SK-N-SH (cell line): Measurements from ENCODE around the gene MAGEA4. TPM values are rescaled to one million over a fixed set of nuclear protein-coding genes. Genes with fewer than 3 reads are reported as not detected.

ENCODE experiments used
- CTCF ChIA-PET: fragments of 300-600, 350-600 bp; formaldehyde crosslinking; extraction: SDS; loops from one replicate; lab custom pipeline; 2021; lab: Yijun Ruan, JAX
- POLR2A ChIA-PET: fragments of 350-600 bp; sonication (Branson Sonifier 250); formaldehyde crosslinking; extraction: SDS; loops from one replicate; lab custom pipeline; 2020; ENCODE audit warnings: antibody characterized with exemption, inconsistent platforms; lab: Yijun Ruan, JAX
- DNase-seq: peaks from one replicate; pipeline ENCODE4 v3.0.0; 2012
- H2AFZ ChIP-seq: fragments of 200-600 bp; sonication (generic); 2 replicates; pipeline ENCODE4 v1.8.1; 2016; ENCODE audit warnings: antibody characterized with exemption, mild to moderate bottlenecking, low read depth
- H3F3A ChIP-seq: fragments of 200-600 bp; sonication (generic); replicated peaks from 2 replicates; pipeline ENCODE3; 2016; ENCODE audit warnings: antibody characterized with exemption, mild to moderate bottlenecking; ENCODE audit not compliant: insufficient read depth
- H3K27ac ChIP-seq, 2 experiments: fragments of 200-500 bp in 1 of 2; fragments of 200-600 bp in 1 of 2; sonication (Bioruptor generic) in 1 of 2; sonication (generic), shearing (Covaris generic) in 1 of 2; 2 replicates each; pipeline versions ENCODE4 v1.5.1 to v1.6.1; 2014 to 2016; ENCODE audit warnings: low read depth in 2 of 2, inconsistent platforms in 1 of 2, low read length in 1 of 2, mild to moderate bottlenecking in 1 of 2, mixed read lengths in 1 of 2
- H3K27me3 ChIP-seq: fragments of 200-600 bp; sonication (generic), shearing (Covaris generic); 2 replicates; pipeline ENCODE4 v1.6.1; 2016; ENCODE audit warnings: mixed run types; ENCODE audit not compliant: insufficient read depth
- H3K36me3 ChIP-seq, 2 experiments: fragments of 200-500 bp in 1 of 2; fragments of 200-600 bp in 1 of 2; sonication (Bioruptor generic) in 1 of 2; sonication (generic) in 1 of 2; replicated peaks in 1 of 2; 2 replicates each; pipeline versions ENCODE3 to v1.5.1; 2014 to 2016; ENCODE audit warnings: low read length in 1 of 2, mild to moderate bottlenecking in 1 of 2; ENCODE audit not compliant: insufficient read depth in 2 of 2, control insufficient read depth in 1 of 2
- H3K4me1 ChIP-seq, 2 experiments: fragments of 200-500 bp in 1 of 2; fragments of 200-600 bp in 1 of 2; sonication (Bioruptor generic) in 1 of 2; sonication (generic), shearing (Covaris generic) in 1 of 2; 2 replicates each; pipeline versions ENCODE4 v1.5.1 to v1.6.1; 2014 to 2016; ENCODE audit warnings: low read depth in 1 of 2, low read length in 1 of 2, mixed run types in 1 of 2; ENCODE audit not compliant: insufficient read depth in 2 of 2, control insufficient read depth in 1 of 2
- H3K4me2 ChIP-seq: fragments of 200-600 bp; sonication (generic), shearing (Covaris generic); 2 replicates; pipeline ENCODE4 v1.6.1; 2017; ENCODE audit warnings: mixed run types
- H3K4me3 ChIP-seq, 2 experiments: fragments of 200-500 bp in 1 of 2; fragments of 200-600 bp in 1 of 2; sonication (Bioruptor generic) in 1 of 2; sonication (generic), shearing (Covaris generic) in 1 of 2; 2 replicates each; pipeline versions ENCODE4 v1.5.1 to v1.8.1; 2014 to 2016; ENCODE audit warnings: low read depth in 2 of 2, inconsistent platforms in 1 of 2, low read length in 1 of 2, mild to moderate bottlenecking in 1 of 2, mixed read lengths in 1 of 2, moderate library complexity in 1 of 2
- H3K79me2 ChIP-seq: fragments of 200-600 bp; sonication (generic); 2 replicates; pipeline ENCODE4 v1.8.1; 2017; ENCODE audit warnings: mild to moderate bottlenecking; ENCODE audit not compliant: insufficient read depth
- H3K9ac ChIP-seq: fragments of 200-600 bp; sonication (generic); 2 replicates; pipeline ENCODE4 v1.6.1; 2017; ENCODE audit warnings: mixed run types
- H3K9me2 ChIP-seq: fragments of 200-600 bp; sonication (generic); 2 replicates; pipeline ENCODE4 v1.6.1; 2017; ENCODE audit warnings: mixed run types
- H3K9me3 ChIP-seq: fragments of 200-600 bp; sonication (generic); 2 replicates; pipeline ENCODE4 v1.6.1; 2017; ENCODE audit warnings: mixed run types, mild to moderate bottlenecking, moderate library complexity
- H4K20me1 ChIP-seq: fragments of 200-600 bp; sonication (generic); 2 replicates; pipeline ENCODE4 v1.6.1; 2017; ENCODE audit warnings: mild to moderate bottlenecking, mixed run types; ENCODE audit not compliant: insufficient read depth
- ELF1 ChIP-seq: IDR thresholded peaks from 2 replicates; pipeline ENCODE4 v1.4.0; 2012
- EP300 ChIP-seq, 2 experiments: IDR thresholded peaks; 2 replicates each; pipeline versions ENCODE4 v1.4.0 to v1.6.1; 2012; ENCODE audit warnings: borderline replicate concordance in 1 of 2, low read depth in 1 of 2, low read length in 1 of 2
- EZH2phosphoT487 ChIP-seq: fragments of 200-600 bp; sonication (generic); IDR thresholded peaks from 2 replicates; pipeline ENCODE4 v1.6.1; 2017; ENCODE audit warnings: low read depth, mixed run types, mild to moderate bottlenecking, antibody characterized with exemption, moderate library complexity, borderline replicate concordance
- FOSL2 ChIP-seq: IDR thresholded peaks from 2 replicates; pipeline ENCODE4 v1.4.0; 2012; ENCODE audit warnings: low read depth, mild to moderate bottlenecking, moderate library complexity, borderline replicate concordance
- FOXJ3 ChIP-seq: sonication (generic); formaldehyde crosslinking; IDR thresholded peaks from 2 replicates; pipeline ENCODE4 v1.5.1; 2020; ENCODE audit warnings: mild to moderate bottlenecking, missing genetic modification reagents
- FOXM1 ChIP-seq: IDR thresholded peaks from 2 replicates; pipeline ENCODE4 v1.4.0; 2012; ENCODE audit warnings: low read depth, mild to moderate bottlenecking
- GATA2 ChIP-seq: sonication (generic); formaldehyde crosslinking; IDR thresholded peaks from 2 replicates; pipeline ENCODE4 v1.5.0; 2020; ENCODE audit warnings: mild to moderate bottlenecking, missing genetic modification reagents
- JUND ChIP-seq: IDR thresholded peaks from 2 replicates; pipeline ENCODE4 v1.4.0; 2012
- MEF2A ChIP-seq: IDR thresholded peaks from 2 replicates; pipeline ENCODE4 v1.4.0; 2012; ENCODE audit warnings: low read depth, borderline replicate concordance
- MXI1 ChIP-seq: IDR thresholded peaks from 2 replicates; pipeline ENCODE4 v1.6.1; 2012; ENCODE audit warnings: mild to moderate bottlenecking, low read depth, low read length, improper control_type of control experiment
- NFIC ChIP-seq: IDR thresholded peaks from 2 replicates; pipeline ENCODE4 v1.4.0; 2012; ENCODE audit warnings: borderline replicate concordance
- NRF1 ChIP-seq: IDR thresholded peaks from 2 replicates; pipeline ENCODE4 v1.6.1; 2012; ENCODE audit warnings: low read depth, mild to moderate bottlenecking, low read length
- POLR2AphosphoS5 ChIP-seq: IDR thresholded peaks from 2 replicates; pipeline ENCODE4 v1.6.1; 2012; ENCODE audit warnings: low read depth, low read length
- RAD21 ChIP-seq: IDR thresholded peaks from 2 replicates; pipeline ENCODE4 v1.6.1; 2012; ENCODE audit warnings: mild to moderate bottlenecking, low read length
- RCOR1 ChIP-seq: fragments of 150-350 bp; IDR thresholded peaks from 2 replicates; pipeline ENCODE4 v1.6.1; 2017; ENCODE audit warnings: antibody characterized with exemption, low read length
- RFX5 ChIP-seq: IDR thresholded peaks from 2 replicates; pipeline ENCODE4 v1.6.1; 2012; ENCODE audit warnings: mild to moderate bottlenecking, improper control_type of control experiment, low read length
- RXRA ChIP-seq: IDR thresholded peaks from 2 replicates; pipeline ENCODE4 v1.4.0; 2012; ENCODE audit warnings: low read depth, mild to moderate bottlenecking, borderline replicate concordance
- SIN3A ChIP-seq: IDR thresholded peaks from 2 replicates; pipeline ENCODE4 v1.6.1; 2012; ENCODE audit warnings: low read depth, mild to moderate bottlenecking, low read length, moderate library complexity, borderline replicate concordance
- SMC3 ChIP-seq: IDR thresholded peaks from 2 replicates; pipeline ENCODE4 v1.6.1; 2012; ENCODE audit warnings: low read depth, low read length, improper control_type of control experiment
- TAF1 ChIP-seq: IDR thresholded peaks from 2 replicates; pipeline ENCODE4 v1.6.1; 2012; ENCODE audit warnings: low read depth, mild to moderate bottlenecking, low read length, moderate library complexity, borderline replicate concordance
- TCF12 ChIP-seq: IDR thresholded peaks from 2 replicates; pipeline ENCODE4 v1.4.0; 2012
- YY1 ChIP-seq: IDR thresholded peaks from 2 replicates; pipeline ENCODE4 v1.4.0; 2012; ENCODE audit warnings: low read depth, mild to moderate bottlenecking
- WGBS: methylation state at CpG from one replicate; pipeline ENCODE4 v1.1.6; 2017; ENCODE audit warnings: low lambda C conversion rate; 5-methylcytosine and 5-hydroxymethylcytosine counted together
- polyA plus RNA-seq, 3 experiments: library from polyadenylated mRNA; depleted of rRNA; stranded (reverse); fragments of >200 nt; gene quantifications; 2 replicates each; pipeline ENCODE4 v1.2.3, GENCODE V29; 2012
- TF ChIP-seq, protein P1 (sequence below): fragments of 200-600 bp; sonication (generic); IDR thresholded peaks from 2 replicates; pipeline ENCODE4 v1.6.1; 2017; ENCODE audit warnings: antibody characterized with exemption, mild to moderate bottlenecking, moderate library complexity
- TF ChIP-seq, protein P2 (sequence below): fragments of 150-350 bp; IDR thresholded peaks from 2 replicates; pipeline ENCODE4 v1.6.1; 2017; ENCODE audit warnings: antibody characterized with exemption, low read length, low read depth, borderline replicate concordance
- TF ChIP-seq, protein P3 (sequence below): IDR thresholded peaks from 2 replicates; pipeline ENCODE4; 2012
- TF ChIP-seq, protein P4 (sequence below): IDR thresholded peaks from 2 replicates; pipeline ENCODE4 v1.4.0; 2012; ENCODE audit warnings: low read depth, borderline replicate concordance
- TF ChIP-seq, protein P5 (sequence below): IDR thresholded peaks from 2 replicates; pipeline ENCODE4 v1.4.0; 2012; ENCODE audit warnings: low read depth
- TF ChIP-seq, protein P6 (sequence below): IDR thresholded peaks from 2 replicates; pipeline ENCODE4 v1.6.1; 2012; ENCODE audit warnings: mild to moderate bottlenecking, low read depth, low read length, moderate library complexity

MAGEA4 gene
- polyA plus RNA-seq, 1 of the 3 experiments (the other 2 are of a cell fraction) = 0.10 TPM

DNA sequence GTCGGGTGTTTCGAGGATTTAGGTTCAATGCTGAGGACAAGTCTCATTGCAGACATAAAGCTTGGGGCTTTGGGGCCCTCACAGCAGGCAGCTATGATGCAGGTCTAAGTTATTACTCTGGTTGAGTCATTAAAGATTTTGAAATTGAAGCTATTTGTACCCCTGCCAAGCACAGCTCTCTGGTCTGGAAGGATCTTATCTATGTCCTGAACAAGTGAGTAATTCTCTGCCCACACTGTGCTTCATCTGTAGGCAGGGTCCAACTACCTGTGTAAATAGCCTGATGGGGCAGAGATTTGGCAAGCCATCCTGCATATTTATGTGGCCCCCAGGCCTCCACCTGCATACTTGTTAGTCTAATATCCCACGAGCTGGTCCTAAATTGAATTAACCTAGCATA lies 41.4 kb upstream of the MAGEA4 start:
- Histone ChIP-seq H3K4me1 (peaks cover 0 to 11% of the 10 kb centered on the region in 2 experiments; a peak in 2 of 4 replicates), H3K79me2 (no peaks in the 10 kb centered on the region), H4K20me1 (no peaks in the 10 kb centered on the region), H3F3A (peaks cover 10% of the 10 kb centered on the region), H3K4me3 (peak overlapping the region in 1 of 2 experiments; percentile 53; a peak in 2 of 4 replicates), H3K36me3 (no peaks in the 10 kb centered on the region), H3K27me3 (no peaks in the 10 kb centered on the region), H3K9me3 (0 out of 2 replicates have a peak, but pooled peaks cover 10% of the 10 kb centered on the region), H3K4me2 (peak overlapping the region; percentile 72), H2AFZ (no peak overlapping the region), H3K27ac (peak overlapping the region in 1 of 2 experiments; percentile 97; a peak in 3 of 4 replicates), H3K9ac (peak overlapping the region; percentile 77), H3K9me2 (no peaks in the 10 kb centered on the region)
- POLR2A ChIA-PET = no interaction called here
- DNase-seq = no peak
- CTCF ChIA-PET = no interaction called here
- WGBS = 0% methylated on average over 3 of the region's 3 CpGs
- TF ChIP-seq RFX5 (no peak), FOXM1 (no peak), ELF1 (no peak), EP300 (IDR thresholded peaks at IDR 0.05; ENCODE audit: borderline replicate concordance in 1 of 2, low read depth in 1 of 2, low read length in 1 of 2) (peak in 1 of 2 experiments; percentile 92; a peak in 2 of 4 replicates), MEF2A (no peak), FOSL2 (peak; percentile 92), NFIC (peak; percentile 97), FOXJ3 (CRISPR knock-in tag) (no peak), MXI1 (no peak), GATA2 (CRISPR knock-in tag) (no peak), EZH2phosphoT487 (no peak), YY1 (no peak), NRF1 (no peak), RXRA (peak; percentile 85; the same call in 1 of the 2 replicates), SIN3A (no peak), TAF1 (no peak), TCF12 (peak; percentile 90), POLR2AphosphoS5 (peak; percentile 59; the same call in 1 of the 2 replicates), JUND (peak; percentile 87), RAD21 (no peak), SMC3 (no peak), RCOR1 (no peak)
- TF ChIP-seq, protein P1, sequence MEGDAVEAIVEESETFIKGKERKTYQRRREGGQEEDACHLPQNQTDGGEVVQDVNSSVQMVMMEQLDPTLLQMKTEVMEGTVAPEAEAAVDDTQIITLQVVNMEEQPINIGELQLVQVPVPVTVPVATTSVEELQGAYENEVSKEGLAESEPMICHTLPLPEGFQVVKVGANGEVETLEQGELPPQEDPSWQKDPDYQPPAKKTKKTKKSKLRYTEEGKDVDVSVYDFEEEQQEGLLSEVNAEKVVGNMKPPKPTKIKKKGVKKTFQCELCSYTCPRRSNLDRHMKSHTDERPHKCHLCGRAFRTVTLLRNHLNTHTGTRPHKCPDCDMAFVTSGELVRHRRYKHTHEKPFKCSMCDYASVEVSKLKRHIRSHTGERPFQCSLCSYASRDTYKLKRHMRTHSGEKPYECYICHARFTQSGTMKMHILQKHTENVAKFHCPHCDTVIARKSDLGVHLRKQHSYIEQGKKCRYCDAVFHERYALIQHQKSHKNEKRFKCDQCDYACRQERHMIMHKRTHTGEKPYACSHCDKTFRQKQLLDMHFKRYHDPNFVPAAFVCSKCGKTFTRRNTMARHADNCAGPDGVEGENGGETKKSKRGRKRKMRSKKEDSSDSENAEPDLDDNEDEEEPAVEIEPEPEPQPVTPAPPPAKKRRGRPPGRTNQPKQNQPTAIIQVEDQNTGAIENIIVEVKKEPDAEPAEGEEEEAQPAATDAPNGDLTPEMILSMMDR = no peak
- TF ChIP-seq, protein P2, sequence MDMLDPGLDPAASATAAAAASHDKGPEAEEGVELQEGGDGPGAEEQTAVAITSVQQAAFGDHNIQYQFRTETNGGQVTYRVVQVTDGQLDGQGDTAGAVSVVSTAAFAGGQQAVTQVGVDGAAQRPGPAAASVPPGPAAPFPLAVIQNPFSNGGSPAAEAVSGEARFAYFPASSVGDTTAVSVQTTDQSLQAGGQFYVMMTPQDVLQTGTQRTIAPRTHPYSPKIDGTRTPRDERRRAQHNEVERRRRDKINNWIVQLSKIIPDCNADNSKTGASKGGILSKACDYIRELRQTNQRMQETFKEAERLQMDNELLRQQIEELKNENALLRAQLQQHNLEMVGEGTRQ = no peak
- TF ChIP-seq, protein P3, sequence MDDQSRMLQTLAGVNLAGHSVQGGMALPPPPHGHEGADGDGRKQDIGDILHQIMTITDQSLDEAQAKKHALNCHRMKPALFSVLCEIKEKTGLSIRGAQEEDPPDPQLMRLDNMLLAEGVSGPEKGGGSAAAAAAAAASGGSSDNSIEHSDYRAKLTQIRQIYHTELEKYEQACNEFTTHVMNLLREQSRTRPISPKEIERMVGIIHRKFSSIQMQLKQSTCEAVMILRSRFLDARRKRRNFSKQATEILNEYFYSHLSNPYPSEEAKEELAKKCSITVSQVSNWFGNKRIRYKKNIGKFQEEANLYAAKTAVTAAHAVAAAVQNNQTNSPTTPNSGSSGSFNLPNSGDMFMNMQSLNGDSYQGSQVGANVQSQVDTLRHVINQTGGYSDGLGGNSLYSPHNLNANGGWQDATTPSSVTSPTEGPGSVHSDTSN = peak; percentile 76
- TF ChIP-seq, protein P4, sequence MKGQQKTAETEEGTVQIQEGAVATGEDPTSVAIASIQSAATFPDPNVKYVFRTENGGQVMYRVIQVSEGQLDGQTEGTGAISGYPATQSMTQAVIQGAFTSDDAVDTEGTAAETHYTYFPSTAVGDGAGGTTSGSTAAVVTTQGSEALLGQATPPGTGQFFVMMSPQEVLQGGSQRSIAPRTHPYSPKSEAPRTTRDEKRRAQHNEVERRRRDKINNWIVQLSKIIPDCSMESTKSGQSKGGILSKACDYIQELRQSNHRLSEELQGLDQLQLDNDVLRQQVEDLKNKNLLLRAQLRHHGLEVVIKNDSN = no peak
- TF ChIP-seq, protein P5, sequence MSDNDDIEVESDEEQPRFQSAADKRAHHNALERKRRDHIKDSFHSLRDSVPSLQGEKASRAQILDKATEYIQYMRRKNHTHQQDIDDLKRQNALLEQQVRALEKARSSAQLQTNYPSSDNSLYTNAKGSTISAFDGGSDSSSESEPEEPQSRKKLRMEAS = peak; percentile 36
- TF ChIP-seq, protein P6, sequence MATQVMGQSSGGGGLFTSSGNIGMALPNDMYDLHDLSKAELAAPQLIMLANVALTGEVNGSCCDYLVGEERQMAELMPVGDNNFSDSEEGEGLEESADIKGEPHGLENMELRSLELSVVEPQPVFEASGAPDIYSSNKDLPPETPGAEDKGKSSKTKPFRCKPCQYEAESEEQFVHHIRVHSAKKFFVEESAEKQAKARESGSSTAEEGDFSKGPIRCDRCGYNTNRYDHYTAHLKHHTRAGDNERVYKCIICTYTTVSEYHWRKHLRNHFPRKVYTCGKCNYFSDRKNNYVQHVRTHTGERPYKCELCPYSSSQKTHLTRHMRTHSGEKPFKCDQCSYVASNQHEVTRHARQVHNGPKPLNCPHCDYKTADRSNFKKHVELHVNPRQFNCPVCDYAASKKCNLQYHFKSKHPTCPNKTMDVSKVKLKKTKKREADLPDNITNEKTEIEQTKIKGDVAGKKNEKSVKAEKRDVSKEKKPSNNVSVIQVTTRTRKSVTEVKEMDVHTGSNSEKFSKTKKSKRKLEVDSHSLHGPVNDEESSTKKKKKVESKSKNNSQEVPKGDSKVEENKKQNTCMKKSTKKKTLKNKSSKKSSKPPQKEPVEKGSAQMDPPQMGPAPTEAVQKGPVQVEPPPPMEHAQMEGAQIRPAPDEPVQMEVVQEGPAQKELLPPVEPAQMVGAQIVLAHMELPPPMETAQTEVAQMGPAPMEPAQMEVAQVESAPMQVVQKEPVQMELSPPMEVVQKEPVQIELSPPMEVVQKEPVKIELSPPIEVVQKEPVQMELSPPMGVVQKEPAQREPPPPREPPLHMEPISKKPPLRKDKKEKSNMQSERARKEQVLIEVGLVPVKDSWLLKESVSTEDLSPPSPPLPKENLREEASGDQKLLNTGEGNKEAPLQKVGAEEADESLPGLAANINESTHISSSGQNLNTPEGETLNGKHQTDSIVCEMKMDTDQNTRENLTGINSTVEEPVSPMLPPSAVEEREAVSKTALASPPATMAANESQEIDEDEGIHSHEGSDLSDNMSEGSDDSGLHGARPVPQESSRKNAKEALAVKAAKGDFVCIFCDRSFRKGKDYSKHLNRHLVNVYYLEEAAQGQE = no peak
